ENCODE results near the gene PXDN.
"Not testable (repeated sequence)": the region's sequence is repeated elsewhere in the genome, so short reads cannot be mapped to it uniquely, and the experiment has no call there.

PXDN gene

DNA sequence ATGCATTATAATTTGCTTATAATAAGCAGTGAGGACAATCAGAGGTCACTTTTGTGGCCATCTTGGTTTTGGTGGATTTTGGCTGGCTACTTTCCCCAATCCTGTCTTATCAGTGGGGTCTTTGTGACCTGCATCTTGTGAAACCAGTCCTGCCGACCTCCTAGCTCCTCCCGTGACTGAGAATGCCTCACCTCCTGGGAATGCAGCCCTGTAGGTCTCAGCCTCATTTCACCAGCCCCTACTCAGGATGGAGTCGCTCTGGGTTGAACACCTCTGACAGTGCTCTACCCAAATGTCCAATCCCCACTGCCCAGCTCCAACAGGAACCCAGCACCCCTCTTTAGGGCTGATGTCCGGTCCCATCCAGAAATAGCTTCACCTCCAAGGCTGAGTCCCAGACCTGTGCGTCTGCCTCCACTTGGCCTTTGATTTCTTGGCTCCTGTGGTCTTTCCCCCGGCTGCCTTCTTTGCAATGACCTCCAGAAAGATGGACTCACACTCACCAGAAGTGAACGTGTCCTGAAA is 31.3 kb upstream of the PXDN start:
- no peak for DNase-seq

DNA sequence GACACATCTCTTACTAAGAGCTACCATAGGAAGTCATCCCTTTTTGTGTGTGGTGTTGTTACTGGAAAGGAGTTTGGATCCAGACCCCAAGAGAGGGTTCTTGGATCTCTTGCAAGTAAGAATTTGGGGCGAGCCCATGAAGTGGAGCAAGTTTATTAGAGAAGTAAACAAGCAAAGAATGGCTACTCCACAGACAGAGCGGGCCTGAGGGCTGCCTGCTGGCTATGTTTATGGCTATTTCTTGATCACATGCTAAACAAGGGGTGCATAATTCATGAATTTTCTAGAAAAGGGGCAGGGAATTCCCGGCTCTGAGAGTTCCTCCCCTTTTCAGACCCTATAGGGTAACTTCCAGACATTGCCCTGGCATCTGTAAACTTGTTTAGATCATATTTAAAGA is 30.6 kb upstream of the PXDN start:
- no peak for DNase-seq

DNA sequence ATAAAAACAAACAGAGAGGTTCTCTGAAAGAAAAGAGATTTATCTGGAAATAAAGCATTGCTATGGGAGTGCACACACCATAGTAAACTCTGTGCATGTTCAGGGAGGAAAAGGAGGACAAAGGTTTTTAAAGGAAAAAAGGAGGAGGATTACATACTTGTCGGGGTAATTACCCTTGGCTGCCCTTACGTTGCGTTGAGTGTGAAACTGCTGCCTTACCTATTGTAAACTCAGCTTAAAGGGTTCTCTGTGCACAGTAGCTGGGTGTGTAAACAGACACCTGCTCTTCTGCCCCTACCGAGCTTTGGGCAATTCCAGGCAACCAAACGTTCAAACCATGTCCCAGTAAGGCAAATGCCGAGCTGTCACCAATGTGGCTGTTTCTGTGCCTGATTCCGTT is 29.6 kb upstream of the PXDN start:
- no peak for DNase-seq

DNA sequence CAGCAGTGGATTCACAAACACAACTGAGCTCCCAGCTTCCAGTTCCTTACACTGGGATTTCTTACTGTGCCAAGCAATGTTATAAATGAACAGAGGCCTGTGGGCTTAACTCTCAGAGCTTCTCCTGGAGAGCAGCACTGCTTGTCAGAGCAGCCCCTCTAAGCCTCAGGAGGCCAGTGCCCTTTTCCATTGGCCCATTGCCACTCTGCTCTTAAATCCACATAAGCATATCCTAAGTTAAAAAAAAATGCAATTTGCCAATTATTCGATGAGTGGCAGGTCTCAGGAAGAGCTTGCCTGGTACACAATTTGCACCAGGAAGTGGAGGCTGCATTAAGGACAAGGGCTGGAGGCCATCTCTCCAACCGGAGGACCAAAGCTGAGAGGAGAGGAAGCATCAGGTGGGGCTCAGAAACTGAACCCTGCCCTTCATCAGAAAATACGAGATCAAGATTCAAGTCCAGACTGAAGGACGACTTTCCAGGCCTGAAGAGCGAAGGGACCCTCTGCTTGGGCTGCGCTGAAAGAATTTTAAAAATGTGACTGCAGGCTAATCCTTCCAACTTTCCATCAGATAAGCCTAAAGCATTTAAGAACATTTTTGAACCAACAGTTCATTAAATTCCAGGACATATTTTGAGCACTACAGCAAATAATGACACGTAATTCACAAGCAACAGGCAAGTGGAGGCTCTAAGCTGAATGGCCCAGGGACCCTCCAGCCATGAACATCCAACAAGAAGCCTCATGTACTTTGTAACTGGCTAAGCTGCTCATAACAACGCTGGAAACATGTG is 28.4 kb upstream of the PXDN start:
- no peak for DNase-seq

DNA sequence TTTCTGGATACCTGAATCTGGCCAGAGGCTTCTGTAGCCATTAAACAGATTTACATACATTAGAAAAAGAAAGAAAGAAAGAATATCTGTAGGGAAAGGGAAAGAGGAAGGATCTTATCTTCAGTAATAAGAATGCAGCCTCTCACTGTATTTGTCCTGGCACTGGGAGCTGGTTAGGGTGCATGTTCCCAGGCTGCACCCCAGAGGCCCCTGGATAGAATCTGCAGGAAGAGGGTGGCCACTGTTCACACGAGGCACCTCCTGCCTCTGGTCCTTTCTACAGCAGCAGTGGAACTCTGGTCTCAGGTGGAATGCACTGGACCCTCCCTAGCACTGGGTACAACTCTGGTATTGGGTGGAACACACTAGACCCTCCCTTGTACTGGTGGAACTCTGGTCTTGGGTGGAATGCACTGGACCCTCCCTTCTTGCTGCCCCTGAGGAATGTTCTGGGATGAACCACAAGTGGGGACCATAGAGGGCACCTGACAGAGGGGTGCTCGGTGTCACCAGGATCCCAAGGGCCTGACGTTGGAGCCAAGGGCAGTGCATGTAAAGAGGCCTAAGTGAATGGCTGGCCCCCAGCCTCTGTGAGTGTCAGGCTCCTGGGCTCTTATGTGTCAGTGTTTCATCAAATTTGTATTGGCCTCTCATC is 27.4 kb upstream of the PXDN start:
- DNase-seq = no peak

DNA sequence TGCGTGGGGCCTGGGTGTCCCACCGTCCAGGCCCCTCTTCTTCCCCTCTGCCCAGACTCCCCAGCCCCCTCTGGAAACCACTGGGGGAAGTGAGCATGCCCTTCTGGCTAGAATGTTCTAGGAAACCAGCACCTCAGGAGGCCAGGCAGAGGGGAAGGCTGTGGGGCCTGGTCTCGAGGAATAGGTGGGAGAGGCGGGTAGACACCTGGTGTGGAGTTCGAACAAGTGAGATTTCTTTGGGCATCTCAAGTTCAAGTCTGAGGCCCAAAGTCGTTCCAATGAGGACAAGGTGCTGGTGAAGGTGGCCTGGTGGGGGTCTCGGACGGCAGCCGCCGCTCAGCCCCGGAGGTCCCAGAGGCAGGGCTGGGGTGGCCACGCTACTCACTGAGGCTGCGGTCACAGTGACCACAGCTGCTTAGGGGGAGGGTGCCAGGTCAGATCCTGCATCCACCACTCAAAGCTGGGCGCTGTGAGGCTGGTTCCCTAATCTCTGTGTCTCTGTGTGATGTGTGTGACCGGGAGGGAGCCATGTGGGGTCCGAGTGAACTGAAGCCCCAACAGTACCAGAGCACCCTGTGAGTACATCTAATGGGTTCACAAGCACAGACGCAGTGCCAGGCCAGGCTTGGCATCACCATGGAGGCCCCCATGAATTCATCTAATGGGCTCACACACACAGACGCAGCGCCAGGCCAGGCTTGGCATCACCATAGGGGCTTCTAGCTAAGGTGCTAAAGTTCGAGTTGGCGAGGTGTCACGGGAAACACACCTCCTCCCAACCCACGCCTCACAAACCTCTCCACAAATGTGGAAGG is 26.5 kb upstream of the PXDN start:
- no peak for DNase-seq

DNA sequence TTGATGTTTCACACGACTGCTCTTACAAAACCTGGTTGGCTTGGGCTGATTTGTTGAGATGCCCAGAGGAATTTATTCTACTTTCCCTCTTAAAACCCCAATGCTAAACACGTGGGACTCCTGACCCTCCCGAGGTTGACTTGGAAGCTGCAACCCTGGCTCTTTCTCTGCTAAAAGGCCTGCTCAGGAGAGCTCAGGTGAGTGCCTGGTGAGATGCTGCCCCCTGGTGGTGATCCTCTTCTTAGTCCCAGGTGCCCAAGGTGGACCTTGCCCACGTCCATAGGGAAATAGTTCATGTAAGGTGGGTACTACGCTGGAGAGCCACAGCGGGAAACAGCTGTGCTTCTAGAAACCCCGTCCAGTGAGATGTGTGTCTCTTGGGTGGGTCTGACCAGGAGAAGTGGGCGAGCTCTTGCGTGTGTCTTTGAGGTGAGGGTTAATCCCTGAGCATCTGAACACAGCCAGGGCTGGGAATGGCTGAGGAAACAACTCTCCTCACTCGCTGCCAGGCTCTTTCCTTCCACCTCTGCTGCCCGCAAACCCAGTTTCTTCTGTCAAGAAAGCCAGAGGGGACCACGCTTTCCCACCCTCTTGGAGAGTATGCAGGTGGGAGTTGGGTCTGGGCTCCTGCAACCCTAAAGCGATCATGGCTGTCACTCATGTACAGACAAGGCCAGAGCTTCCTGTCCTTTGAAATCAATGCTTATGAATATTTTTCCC is 25.5 kb upstream of the PXDN start:
- DNase-seq = peak; percentile 76

DNA sequence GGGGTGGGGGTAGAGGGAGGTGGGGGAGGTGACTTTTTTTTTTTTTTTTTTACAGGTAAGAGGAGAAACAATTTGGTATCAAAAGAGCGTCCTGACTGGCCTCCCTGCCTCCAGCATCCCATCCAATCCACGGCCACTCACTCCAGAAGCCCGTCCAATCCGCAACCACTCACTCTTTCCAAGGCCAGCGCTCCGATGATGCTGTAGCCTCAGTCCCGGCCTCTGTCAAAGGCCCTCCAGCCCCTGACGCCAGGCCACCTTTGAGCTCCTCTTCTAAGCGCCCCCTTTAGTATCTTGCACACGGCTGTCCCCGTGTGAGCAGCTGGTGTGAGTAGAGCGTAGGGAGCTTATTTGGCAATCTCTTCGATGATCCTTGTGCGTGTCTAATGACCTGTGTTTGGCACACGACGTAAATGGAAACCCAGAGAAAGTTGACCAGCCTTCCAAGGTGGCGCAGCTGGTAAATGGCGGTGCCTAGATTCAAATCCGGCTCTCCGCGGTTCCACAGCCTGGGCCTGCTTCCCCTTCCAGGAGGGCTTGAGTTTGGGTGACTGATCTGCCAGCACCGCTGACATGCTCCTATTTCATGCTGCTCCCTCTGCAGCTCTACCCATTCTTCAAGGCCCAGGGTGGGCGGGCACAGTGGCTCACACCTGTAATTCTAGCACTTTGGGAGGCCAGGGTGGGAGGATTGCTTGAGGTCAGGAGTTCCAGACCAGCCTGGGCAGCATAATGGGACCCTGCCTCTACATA is 23.8 kb upstream of the PXDN start:
- no peak for DNase-seq

DNA sequence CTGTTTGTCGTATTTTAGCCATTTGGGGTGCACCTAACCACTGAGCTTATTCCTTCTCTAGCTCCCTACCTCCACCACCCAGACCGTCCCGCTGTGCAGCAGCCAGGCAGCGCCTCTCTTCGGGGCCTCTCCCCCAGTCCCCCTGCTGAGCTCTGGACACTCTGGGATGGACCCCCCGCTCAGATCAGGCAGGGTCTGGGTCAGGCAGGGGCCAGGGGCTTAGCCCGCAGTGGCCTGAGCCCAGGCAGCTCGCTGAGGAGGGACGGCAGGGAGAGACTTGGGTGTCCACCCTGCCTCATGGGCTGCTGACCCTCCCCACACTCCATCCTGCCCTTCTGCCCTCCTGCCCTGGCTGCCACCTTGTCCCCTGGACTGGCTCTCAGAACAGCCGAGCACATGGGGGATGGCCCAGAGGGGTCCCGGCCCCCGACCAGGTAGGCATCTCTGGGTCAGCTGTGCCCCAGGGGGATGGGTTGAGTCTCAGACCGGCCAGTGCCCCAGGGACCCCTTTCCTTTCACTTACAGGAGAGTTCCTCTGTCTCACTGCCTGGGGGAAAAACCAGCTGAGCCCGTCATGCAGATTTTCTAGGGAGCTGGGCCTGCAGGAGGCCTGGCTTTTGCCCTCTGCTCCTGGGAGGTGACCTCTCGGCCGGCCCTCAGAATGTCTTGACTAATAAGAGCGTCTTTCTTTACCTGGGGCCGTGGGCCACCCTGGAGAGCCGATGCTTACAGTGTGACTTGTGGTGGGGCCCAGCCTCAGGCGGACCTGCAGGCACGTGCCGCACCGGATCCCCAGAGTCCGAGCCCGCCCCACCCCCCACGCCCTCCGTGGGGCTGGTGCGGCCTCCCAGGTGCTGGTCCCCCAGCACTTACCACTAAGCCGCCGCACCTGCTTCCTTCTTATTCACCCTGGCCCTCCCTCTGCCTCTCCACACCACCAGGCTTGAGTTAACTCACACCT is 22.8 kb upstream of the PXDN start:
- DNase-seq = no peak

DNA sequence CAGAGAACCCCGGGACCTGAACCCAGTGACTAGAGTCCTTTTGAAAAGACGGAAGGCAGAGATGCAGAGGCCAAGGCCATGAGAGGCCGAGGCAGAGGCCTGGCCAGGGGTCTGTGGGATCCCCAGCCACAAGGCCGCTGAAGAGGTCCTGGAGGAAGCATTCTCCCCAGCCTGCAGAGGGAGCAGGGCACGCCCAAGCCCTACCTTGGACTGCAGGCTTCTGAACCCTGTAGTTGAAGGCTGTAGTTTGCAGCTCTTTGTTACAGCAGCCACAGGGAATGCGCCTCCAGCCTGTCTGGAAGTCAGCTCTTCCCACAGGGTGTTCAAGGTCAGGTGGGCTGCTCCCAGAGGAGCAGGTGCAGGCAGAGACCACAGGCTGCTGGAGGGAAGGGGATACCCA is 22.1 kb upstream of the PXDN start:
- no peak for DNase-seq

DNA sequence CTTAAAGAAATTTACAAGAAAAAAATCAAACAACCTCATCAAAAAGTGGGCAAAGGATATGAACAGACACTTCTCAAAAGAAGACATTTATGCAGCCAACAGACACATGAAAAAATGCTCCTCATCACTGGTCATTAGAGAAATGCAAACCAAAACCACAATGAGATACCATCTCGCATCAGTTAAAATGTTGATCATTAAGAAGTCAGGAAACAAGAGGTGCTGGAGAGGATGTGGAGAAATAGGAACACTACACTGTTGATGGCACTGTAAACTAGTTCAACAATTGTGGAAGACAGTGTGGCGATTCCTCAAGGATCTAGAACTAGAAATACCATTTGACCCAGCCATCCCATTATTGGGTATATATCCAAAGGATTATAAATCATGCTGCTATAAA is 20.9 kb upstream of the PXDN start:
- DNase-seq = not testable (repeated sequence)

DNA sequence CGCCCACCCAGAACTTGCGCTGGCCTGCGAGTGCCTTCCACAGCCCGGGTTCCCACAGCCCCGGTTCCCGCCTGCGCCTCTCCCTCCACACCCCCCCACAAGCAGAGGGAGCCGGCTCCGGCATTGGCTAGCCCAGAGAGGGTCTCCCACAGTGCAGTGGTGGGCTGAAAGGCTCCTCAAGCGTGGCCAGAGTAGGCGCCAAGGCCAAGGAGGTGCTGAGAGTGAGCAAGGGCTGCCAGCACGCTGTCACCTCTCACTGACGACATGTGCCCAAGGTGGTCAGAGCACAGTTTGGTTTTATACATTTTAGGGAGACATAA is 15.3 kb upstream of the PXDN start:
- DNase-seq = no peak

DNA sequence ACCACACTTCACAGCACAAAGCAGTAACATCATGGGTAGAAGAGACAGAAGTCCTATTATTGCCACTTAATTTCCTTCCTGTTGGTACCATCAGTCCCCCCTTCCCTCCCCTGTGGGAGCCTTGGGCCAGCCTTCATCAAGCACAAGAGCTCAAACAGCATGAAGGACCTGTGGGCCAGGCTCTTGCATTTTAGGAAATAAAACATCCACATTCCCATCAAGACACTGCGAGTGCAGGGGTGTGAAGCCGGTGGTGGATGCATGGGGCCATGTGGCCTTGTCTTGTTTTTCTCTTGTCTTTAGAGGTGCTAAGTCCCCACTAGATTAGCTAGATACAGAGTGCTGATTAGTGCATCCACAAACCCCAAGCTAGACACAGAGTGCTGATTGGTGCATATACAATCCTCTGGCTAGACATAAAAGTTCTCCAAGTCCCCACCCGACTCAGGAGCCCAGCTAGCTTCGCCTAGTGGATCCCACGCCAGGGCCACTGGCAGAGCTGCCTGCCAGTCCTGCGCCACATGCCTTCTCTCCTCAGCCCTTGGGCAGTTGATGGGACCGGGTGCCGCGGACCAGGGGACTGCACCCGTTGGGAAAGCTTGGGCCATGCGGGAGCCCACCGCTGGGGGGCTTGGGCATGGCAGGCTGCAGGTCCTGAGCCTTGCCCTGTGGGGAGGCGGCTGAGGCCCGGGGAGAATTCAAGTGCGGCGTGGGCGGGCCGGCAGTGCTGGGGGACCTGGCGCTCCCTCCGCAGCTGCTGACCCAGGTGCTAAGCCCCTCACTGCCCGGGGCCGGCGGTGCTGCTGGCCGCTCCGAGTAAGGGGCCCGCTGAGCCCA is 14.7 kb upstream of the PXDN start:
- DNase-seq = no peak

DNA sequence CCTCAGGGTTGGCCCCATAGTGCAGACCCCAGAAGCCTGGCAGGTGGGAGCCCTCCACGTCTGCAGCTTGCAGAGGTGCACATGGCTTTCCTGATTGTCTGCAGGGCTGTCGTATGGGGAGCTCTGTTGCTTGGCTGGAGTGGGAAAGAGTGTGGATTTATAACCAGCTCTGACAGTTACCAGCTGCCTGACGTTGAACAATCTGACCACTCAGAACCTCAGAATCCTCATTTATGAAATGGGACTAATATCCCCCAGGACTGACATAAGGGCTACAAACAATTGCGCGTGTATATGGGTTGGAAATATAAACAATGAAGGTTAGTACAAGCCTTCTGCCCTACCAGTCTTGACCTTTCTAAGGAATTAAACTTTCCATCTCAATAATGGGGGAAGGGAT is 13.9 kb upstream of the PXDN start:
- no peak for DNase-seq

DNA sequence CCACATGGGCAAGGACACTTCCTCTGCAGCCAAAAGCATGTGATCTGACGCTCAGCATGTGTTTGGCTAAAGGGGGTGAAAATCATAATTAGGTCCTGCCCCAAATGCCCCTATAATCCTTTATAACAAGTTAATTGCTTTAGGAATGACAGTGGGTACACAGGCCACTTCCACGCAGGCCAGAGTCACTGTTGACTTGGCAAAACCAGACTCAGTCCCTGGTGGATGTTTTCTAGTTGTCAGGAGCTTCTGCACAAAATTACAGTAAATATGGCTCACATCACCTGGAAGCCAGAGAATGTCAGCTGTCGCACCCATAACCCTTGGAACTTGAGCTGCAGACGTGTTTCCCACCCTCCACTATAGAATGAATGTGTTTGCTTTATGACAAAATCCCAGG is 13.3 kb upstream of the PXDN start:
- DNase-seq = no peak

DNA sequence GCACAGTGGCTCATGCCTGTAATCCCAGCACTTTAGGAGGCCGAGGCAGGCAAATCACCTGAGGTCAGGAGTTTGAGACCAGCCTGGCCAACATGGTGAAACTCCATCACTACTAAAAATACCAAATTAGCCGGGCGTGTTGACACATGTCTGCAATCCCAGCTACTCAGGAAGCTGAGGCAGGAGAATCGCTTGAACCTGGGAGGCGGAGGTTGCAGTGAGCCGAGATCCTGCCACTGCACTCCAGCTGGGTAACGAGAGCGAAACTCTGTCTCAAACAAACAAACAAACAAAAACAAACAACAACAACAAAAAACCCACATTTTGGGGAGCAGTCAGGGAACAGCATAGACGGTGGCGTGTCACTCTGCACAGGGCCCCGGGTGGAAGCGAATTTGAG is 12.8 kb upstream of the PXDN start:
- DNase-seq = not testable (repeated sequence)

DNA sequence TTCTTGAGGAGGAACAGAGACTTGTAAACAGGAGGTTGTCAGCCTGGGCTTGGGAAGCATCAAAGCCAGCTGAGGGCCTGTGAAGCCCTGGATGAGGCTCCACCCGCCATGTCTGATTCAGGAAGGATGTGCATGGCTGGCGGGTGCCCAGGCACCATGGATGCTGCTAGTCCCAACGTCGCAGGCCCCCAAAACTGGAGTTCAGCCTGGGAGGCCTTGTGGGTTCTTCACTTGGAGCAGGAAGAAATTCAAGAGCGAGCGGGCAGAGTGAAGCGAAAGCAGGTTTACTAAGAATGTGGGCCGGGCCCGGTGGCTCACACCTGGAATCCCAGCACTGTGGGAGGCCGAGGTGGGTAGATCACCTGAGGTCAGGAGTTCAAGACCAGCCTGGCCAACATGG is 12.1 kb upstream of the PXDN start:
- DNase-seq = no peak

DNA sequence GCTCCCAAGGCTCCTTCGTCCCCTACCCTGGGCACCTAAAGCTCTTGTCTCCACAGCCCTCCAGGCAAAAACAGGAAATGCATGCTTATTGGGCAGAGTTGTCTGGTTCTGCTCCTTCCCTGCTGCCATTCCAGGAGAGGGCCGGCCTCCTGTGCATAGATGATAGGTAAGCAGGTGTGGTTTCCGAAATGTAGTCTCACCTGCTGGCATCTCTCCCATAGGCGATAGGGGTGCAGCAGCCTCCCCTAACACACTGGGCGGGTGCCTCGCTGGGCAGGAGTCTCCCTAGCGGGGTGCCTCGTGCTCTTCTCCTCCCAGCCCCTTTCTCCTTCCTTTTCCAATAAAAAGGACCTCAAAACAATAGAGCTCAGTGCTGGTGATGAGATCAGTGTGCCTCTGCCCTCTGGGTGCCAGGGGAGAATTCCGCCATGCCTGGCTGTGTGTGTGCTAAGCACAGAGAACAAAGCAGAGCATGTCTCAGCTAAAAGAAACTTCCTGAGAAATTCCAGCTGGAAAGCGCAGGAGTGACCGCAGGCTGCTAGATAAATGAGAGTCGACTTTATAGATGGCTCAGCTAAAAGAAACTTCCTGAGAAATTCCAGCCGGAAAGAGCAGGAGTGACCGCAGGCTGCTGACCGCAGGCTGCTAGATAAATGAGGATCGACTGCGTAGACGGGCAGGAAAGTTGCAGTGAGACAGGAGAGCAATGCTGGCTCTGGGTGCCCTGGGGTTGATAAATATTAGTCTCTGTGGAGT is 11.3 kb upstream of the PXDN start:
- DNase-seq = no peak

DNA sequence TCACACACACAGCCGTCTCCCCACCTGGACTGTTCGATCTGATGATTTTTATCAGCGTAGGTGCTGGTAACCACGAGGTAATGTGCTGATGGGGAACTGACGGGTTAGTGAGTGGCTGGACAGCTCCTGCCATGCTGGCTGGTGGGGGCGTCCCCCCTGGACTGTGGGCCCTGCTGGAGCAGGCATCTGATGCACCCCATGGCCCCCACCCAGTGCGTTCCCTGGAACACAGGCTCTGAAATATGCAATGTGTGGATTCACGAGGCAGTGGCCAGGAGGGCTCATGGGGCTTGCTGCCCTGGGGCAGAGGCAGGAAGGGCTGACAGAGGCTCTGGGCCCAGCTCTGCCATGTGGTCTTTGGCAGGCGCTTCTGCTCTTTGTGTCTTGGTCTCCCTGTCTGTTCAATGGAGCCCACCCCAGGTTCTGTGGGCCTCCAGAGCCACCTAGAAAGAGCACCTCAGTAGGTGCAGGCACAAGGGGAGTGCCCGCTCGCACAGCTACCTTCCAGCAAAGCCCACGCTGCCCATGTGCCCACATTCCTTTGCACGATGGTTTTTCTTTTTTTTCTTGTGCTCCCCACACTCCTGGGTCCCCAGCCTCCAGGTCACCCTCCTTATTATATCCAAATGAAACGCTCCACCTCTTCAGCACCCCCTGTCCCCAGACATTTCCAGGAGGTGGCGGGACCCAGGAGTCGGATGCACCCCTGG is 10.3 kb upstream of the PXDN start:
- no peak for DNase-seq

All from NCI-H2171 treated with DMSO at 0.1 percent for 48 hours (cell line).